HepG2 (cell line): Measurements from ENCODE around the gene PHTF2.
"Not testable (repeated sequence)": the region's sequence is repeated elsewhere in the genome, so short reads cannot be mapped to it uniquely, and the experiment has no call there.

ENCODE experiments used
- CHD2 ChIP-seq: IDR thresholded peaks from 2 replicates; pipeline ENCODE4 v1.6.1; 2011; ENCODE audit warnings: low read depth, low read length, improper control_type of control experiment
- ZSCAN21 ChIP-seq: sonication (generic); formaldehyde crosslinking; IDR thresholded peaks from 2 replicates; pipeline ENCODE4 v1.8.0; 2022; ENCODE audit warnings: mild to moderate bottlenecking, missing genetic modification reagents, moderate library complexity, borderline replicate concordance
- TF ChIP-seq, protein P1 (sequence below): sonication (generic); formaldehyde crosslinking; IDR thresholded peaks from 2 replicates; pipeline ENCODE4 v1.5.0; 2020; ENCODE audit warnings: mild to moderate bottlenecking, missing genetic modification reagents, moderate library complexity
- TF ChIP-seq, protein P2 (sequence below): sonication (generic); formaldehyde crosslinking; IDR thresholded peaks from 2 replicates; pipeline ENCODE4 v1.4.0; 2020; ENCODE audit warnings: missing genetic modification reagents

DNA sequence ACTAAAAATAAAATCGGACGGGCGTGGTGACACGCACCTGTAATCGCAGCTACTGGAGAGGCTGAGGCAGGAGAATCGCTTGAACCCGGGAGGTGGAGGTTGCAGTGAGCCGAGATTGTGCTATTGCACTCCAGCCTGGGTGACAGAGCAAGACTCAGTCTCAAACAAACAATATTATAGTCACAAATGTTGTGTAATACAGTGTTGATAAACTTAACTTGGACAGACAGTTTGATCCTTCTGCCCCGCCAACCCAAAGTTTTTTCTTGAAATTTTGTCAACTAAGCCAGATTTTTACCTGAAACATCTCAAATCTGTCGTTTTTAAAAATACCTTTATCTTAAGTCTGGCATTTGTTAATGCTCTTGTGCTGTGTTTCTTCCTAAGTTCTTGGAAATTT lies 14.1 kb upstream of the PHTF2 start:
- TF ChIP-seq CHD2; ZSCAN21 (CRISPR knock-in tag): not testable (repeated sequence)
- TF ChIP-seq, protein P1, sequence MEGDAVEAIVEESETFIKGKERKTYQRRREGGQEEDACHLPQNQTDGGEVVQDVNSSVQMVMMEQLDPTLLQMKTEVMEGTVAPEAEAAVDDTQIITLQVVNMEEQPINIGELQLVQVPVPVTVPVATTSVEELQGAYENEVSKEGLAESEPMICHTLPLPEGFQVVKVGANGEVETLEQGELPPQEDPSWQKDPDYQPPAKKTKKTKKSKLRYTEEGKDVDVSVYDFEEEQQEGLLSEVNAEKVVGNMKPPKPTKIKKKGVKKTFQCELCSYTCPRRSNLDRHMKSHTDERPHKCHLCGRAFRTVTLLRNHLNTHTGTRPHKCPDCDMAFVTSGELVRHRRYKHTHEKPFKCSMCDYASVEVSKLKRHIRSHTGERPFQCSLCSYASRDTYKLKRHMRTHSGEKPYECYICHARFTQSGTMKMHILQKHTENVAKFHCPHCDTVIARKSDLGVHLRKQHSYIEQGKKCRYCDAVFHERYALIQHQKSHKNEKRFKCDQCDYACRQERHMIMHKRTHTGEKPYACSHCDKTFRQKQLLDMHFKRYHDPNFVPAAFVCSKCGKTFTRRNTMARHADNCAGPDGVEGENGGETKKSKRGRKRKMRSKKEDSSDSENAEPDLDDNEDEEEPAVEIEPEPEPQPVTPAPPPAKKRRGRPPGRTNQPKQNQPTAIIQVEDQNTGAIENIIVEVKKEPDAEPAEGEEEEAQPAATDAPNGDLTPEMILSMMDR (CRISPR knock-in tag), result not testable (repeated sequence)
- TF ChIP-seq, protein P2, sequence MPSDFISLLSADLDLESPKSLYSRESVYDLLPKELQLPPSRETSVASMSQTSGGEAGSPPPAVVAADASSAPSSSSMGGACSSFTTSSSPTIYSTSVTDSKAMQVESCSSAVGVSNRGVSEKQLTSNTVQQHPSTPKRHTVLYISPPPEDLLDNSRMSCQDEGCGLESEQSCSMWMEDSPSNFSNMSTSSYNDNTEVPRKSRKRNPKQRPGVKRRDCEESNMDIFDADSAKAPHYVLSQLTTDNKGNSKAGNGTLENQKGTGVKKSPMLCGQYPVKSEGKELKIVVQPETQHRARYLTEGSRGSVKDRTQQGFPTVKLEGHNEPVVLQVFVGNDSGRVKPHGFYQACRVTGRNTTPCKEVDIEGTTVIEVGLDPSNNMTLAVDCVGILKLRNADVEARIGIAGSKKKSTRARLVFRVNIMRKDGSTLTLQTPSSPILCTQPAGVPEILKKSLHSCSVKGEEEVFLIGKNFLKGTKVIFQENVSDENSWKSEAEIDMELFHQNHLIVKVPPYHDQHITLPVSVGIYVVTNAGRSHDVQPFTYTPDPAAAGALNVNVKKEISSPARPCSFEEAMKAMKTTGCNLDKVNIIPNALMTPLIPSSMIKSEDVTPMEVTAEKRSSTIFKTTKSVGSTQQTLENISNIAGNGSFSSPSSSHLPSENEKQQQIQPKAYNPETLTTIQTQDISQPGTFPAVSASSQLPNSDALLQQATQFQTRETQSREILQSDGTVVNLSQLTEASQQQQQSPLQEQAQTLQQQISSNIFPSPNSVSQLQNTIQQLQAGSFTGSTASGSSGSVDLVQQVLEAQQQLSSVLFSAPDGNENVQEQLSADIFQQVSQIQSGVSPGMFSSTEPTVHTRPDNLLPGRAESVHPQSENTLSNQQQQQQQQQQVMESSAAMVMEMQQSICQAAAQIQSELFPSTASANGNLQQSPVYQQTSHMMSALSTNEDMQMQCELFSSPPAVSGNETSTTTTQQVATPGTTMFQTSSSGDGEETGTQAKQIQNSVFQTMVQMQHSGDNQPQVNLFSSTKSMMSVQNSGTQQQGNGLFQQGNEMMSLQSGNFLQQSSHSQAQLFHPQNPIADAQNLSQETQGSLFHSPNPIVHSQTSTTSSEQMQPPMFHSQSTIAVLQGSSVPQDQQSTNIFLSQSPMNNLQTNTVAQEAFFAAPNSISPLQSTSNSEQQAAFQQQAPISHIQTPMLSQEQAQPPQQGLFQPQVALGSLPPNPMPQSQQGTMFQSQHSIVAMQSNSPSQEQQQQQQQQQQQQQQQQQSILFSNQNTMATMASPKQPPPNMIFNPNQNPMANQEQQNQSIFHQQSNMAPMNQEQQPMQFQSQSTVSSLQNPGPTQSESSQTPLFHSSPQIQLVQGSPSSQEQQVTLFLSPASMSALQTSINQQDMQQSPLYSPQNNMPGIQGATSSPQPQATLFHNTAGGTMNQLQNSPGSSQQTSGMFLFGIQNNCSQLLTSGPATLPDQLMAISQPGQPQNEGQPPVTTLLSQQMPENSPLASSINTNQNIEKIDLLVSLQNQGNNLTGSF (CRISPR knock-in tag), result not testable (repeated sequence)
